Muscle layer of duodenum (tissue), 2 donors: ENCODE measurements around the gene HECW1.

ENCODE experiments used
- H3K27ac ChIP-seq: one replicate; pipeline ENCODE4 v1.7.0; 2013; ENCODE audit warnings: mild to moderate bottlenecking, low read length
- H3K27me3 ChIP-seq: one replicate; pipeline ENCODE4 v1.7.0; 2013; ENCODE audit warnings: low read depth, mild to moderate bottlenecking, control low read depth, low read length
- H3K36me3 ChIP-seq, 2 donors: one replicate each; pipeline ENCODE4 v1.7.0; 2013; ENCODE audit warnings: low read length in 2 of 2, control low read depth in 1 of 2, mild to moderate bottlenecking in 1 of 2; ENCODE audit not compliant: insufficient read depth in 2 of 2, control insufficient read depth in 1 of 2
- H3K4me1 ChIP-seq, 2 donors: one replicate each; pipeline ENCODE4 v1.7.0; 2013; ENCODE audit warnings: low read length in 2 of 2, mild to moderate bottlenecking in 2 of 2, control low read depth in 1 of 2, moderate library complexity in 1 of 2; ENCODE audit not compliant: insufficient read depth in 2 of 2, control insufficient read depth in 1 of 2
- H3K4me3 ChIP-seq, 2 donors: one replicate each; pipeline ENCODE4 v1.7.0; 2013; ENCODE audit warnings: low read length in 2 of 2, low read depth in 1 of 2, mild to moderate bottlenecking in 1 of 2
- H3K9me3 ChIP-seq, 2 donors: one replicate each; pipeline ENCODE4 v1.7.0; 2013; ENCODE audit warnings: low read length in 2 of 2, control low read depth in 1 of 2, mild to moderate bottlenecking in 1 of 2; ENCODE audit not compliant: control insufficient read depth in 1 of 2
- donor health status: healthy.

Gene HECW1

DNA sequence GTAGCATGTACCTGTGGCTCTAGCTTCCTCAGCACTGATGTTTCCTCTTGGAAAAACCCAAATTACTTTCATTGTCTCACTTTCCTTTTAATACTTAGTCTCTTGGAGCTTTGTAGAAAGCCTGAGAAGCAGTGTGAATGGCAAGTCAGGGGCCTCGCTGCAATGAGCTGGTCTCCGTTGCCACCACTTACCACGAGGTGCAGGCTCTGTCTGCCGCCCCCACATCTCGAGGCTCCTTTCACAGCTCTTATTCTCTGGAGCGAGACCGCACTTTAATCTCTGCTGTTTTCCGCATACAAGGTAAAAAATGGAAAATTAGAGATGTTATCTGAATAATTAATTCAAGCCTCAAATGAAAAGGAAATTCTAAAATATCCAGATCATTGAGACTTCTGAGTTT lies 186.2 kb downstream of the HECW1 start:
- H3K27me3 ChIP-seq, result no peaks in the 10 kb centered on the region
- no peaks in the 10 kb centered on the region for H3K36me3 ChIP-seq
- no peak overlapping the region for H3K27ac ChIP-seq
- H3K4me1 ChIP-seq, result peaks cover 0 to 18% of the 10 kb centered on the region in 2 donors
- H3K4me3 ChIP-seq, result no peak overlapping the region
- H3K9me3 ChIP-seq, result no peaks in the 10 kb centered on the region

DNA sequence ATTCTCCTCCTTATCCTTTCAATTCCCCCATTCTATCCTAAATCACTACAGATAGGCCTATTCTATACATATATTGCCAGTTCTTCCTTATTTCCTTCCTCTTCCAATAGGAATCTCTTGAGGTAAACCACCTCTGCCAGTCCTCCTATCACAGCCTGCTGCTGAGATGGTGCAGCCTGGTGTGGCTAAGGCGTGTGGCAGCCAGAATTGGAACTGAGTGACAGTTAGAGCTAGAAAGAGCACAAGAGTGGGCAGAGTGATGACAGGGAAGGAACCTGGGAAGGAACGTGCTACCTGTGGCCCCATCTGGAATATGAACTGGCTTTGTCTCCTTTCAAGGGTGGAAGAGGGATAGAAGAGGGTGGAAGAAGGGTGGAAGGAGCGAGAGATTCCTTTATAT lies 187.7 kb downstream of the HECW1 start:
- H3K36me3 ChIP-seq, result no peaks in the 10 kb centered on the region
- H3K9me3 ChIP-seq, result no peaks in the 10 kb centered on the region
- H3K27ac ChIP-seq, result no peak overlapping the region
- H3K4me3 ChIP-seq, result no peak overlapping the region
- H3K27me3 ChIP-seq, result no peaks in the 10 kb centered on the region
- H3K4me1 ChIP-seq, result peaks cover 0 to 12% of the 10 kb centered on the region in 2 donors

DNA sequence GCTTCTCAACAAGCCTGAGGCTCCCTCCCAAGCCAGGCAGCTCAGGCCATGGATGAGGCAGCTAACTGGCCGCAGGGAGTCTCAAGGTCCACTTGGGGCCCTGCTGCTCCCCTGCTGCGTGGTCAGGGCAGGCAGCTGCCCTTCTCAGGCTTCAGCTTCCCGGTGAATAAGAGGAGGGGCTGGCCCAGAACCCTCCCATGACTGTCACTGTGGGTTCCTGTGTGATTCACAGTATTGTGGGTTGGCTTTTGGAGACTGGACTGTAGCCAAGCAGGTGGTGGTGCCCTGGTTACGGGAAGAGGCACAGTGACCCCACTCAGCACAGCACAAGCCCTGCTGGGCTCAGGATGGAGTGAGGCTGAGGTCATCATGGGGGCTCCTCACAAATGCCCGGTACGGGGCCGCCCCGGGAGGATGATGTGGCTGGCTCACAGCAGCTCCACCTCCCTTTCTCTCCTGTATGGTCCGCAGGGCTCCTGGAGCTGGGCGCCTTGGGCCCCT lies 189.8 kb downstream of the HECW1 start:
- no peaks in the 10 kb centered on the region for H3K36me3 ChIP-seq
- no peaks in the 10 kb centered on the region for H3K9me3 ChIP-seq
- H3K27me3 ChIP-seq, result no peaks in the 10 kb centered on the region
- H3K4me3 ChIP-seq, result no peak overlapping the region
- peaks cover 0 to 3% of the 10 kb centered on the region in 2 donors for H3K4me1 ChIP-seq
- H3K27ac ChIP-seq, result no peak overlapping the region

DNA sequence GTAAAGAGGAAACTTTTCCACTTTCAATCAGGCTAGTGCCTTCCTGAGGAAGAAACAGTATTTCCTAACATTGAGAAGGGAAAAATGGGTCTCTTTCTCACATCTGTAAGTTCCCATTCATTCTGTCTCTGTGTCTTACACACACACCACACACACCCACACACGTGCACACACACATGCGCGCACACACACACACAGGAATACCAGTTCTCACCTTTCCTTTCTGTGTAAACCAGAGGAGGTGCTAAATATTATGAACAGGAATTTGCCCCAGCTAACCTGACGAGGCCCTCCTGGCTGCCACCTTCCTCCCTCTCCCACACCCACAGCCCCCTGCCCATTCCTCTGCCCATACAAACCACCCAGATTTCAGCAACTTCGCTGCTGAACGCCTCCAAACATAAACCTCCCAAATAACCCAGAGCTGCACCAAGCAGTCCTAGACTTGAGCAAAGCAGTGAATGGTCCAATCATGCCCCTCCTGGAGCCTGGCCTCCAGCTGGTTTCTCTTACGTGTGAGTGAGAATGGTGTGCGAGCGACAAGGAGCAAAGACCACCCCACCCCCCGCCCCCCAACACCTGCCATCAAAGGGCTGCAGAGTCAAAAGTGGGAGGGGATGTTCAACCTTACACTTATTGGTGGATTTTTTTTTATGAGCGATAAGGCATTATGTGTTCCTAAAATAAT lies 190.5 kb downstream of the HECW1 start:
- Histone ChIP-seq H3K4me1 (peaks cover 0 to 3% of the 10 kb centered on the region in 2 donors), H3K9me3 (no peaks in the 10 kb centered on the region), H3K36me3 (no peaks in the 10 kb centered on the region), H3K27me3 (no peaks in the 10 kb centered on the region), H3K27ac (no peak overlapping the region), H3K4me3 (no peak overlapping the region)

DNA sequence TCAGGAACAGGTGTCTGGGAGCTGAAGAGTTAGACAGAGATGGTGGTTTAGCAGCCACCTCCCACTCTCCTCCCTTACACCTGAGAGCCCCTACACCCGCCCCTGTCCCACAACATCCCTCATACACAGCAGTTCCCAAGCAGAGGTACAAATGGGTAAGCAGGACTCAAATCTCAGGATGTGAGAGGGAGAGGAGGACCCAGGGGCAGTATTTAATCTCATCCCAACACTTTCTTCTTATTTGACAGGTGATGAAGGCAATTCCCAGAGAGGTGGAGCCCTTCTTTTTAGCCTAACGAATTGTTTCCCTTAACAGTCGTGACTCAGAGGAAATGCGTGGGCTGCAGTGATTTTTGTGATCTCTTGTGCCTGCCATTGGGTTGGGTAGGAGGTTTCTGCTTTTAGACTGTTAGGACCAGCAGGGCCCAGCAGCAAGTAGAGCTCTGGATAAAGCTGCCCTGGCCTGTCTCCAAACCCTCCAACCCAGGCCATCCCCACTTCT lies 191.3 kb downstream of the HECW1 start:
- H3K36me3 ChIP-seq, result no peaks in the 10 kb centered on the region
- H3K4me1 ChIP-seq, result peaks cover 0 to 3% of the 10 kb centered on the region in 2 donors
- no peak overlapping the region for H3K4me3 ChIP-seq
- H3K27ac ChIP-seq, result no peak overlapping the region
- H3K9me3 ChIP-seq, result no peaks in the 10 kb centered on the region
- no peaks in the 10 kb centered on the region for H3K27me3 ChIP-seq

DNA sequence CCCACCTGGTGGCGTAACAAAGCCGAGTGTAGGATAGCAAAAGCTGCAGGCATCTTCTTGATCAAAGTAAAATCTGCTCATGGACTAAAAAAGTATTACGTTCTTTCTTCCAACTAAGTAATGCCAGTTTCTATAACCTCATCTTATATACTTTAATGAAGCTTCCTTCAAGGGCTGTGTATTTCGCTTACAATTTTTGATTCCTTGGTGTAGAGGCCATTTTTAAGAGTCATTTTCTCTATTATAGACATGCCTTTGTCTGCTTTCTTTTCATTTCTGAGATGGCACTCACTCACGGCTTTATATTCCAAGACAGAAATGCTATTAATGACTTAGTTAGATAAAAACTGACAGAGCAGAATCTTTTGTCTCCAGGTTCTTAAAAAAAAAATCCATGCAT lies 194.0 kb downstream of the HECW1 start:
- no peaks in the 10 kb centered on the region for H3K27me3 ChIP-seq
- H3K4me1 ChIP-seq, result peaks cover 0 to 3% of the 10 kb centered on the region in 2 donors
- H3K36me3 ChIP-seq, result no peaks in the 10 kb centered on the region
- H3K4me3 ChIP-seq, result no peak overlapping the region
- H3K27ac ChIP-seq, result no peak overlapping the region
- no peaks in the 10 kb centered on the region for H3K9me3 ChIP-seq

DNA sequence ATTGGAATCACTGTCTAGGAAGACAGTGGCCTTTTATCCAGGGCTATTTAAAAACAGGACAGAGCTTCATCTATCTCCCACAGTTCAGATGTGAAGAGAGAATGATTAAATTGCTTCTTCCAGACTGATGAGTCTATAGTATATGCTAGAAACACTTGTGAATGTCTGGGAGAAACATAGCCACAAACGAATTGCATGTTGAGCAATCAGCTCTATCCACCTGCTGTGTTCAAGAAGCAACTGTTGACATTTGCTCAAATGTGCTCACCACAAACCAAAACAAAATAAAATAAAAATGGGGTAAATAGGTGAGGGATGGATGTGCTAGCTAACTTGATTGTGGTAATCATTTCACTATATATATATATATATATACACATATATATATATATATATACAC lies 195.1 kb downstream of the HECW1 start:
- no peaks in the 10 kb centered on the region for H3K36me3 ChIP-seq

DNA sequence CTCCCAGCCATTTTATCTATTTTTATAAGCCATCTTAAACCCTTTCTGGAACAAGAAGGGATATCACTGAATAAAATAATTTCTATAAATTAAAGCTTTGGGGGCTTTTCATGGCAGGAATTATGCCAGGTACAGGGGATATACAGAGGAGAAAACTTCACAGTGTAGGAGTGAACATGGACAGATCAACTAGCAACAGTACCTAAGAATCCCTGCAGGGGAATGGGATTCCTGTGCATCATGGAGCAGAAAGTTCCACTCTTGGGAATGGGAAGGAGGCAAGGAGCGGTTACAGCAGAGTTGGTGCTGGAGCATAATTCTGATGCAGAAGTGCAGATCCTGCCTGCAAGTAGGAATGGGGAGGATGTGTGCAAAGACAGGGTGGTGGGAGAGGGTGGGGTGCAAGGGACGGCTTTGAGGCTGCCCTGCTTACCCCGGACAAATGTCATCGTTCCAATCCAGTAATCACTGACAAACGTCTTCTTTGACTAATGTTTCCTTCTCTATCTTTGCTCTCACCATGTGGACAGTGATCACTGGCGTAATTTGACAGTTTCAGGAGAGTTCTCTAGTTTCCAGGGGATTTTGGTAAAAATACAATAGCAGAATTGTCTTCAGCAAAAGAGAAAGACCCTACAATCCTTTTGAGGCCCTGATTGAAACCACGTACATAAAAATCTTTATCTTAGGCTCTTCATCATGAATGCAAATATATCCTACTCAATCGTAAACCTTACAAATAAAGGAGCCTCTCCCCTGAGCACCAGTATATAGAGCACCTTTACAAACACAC lies 196.7 kb downstream of the HECW1 start:
- H3K36me3 ChIP-seq, result no peaks in the 10 kb centered on the region
- no peaks in the 10 kb centered on the region for H3K9me3 ChIP-seq
- no peaks in the 10 kb centered on the region for H3K27me3 ChIP-seq

More for the DNA sequence above, 195.1 kb downstream of the HECW1 start:
- Histone ChIP-seq H3K27ac (no peak overlapping the region), H3K9me3 (no peaks in the 10 kb centered on the region), H3K4me3 (no peak overlapping the region), H3K27me3 (no peaks in the 10 kb centered on the region), H3K4me1 (peaks cover 0 to 3% of the 10 kb centered on the region in 2 donors)

DNA sequence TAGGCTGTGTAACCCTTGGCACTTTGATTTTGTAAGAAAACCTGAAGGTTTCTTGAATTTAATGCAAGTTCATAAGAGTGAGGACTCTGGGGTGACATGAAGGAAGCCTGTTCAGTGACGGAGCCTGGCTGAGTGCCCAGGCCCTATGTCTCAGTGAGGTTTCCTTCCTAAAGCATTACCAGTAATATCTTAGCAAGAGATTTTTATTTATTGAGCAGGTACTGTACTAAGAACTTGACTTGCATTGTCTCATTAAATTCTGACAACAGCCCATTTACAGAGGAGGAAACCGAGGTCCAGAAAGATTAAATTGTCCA lies 197.2 kb downstream of the HECW1 start:
- no peak overlapping the region for H3K4me3 ChIP-seq
- H3K27me3 ChIP-seq, result no peaks in the 10 kb centered on the region
- H3K4me1 ChIP-seq, result no peaks in the 10 kb centered on the region
- no peak overlapping the region for H3K27ac ChIP-seq
- no peaks in the 10 kb centered on the region for H3K36me3 ChIP-seq
- no peaks in the 10 kb centered on the region for H3K9me3 ChIP-seq

More for the DNA sequence above, 196.7 kb downstream of the HECW1 start:
- no peak overlapping the region for H3K4me3 ChIP-seq
- H3K27ac ChIP-seq, result no peak overlapping the region
- no peaks in the 10 kb centered on the region for H3K4me1 ChIP-seq

DNA sequence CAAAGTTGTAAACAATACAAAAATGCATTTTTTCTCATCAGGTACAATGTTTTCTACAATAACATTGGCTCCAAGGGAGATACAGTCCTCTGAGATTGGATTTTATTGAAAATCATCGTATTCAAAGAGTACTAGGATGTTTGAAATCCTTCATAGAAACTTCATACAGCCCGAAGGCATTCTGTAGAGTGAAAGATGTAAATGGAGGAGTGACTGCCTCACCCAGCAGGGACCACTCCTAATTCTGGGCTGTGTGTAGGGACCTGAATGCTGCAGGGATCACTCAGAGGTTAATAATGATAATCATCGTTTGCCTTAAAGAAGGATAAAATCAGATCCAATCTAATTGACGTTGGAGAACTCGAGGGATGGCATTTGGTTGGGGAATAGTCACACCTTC lies 198.6 kb downstream of the HECW1 start:
- Histone ChIP-seq H3K27me3 (no peaks in the 10 kb centered on the region), H3K36me3 (no peaks in the 10 kb centered on the region), H3K27ac (no peak overlapping the region), H3K9me3 (no peaks in the 10 kb centered on the region), H3K4me3 (no peak overlapping the region), H3K4me1 (no peaks in the 10 kb centered on the region)

DNA sequence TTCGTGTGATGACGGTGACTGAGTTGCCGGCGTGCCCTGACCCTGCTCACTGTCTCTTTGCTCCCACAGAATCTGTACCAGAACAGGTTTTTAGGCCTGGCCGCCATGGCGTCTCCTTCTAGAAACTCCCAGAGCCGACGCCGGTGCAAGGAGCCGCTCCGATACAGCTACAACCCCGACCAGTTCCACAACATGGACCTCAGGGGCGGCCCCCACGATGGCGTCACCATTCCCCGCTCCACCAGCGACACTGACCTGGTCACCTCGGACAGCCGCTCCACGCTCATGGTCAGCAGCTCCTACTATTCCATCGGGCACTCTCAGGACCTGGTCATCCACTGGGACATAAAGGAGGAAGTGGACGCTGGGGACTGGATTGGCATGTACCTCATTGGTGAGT lies 199.2 kb downstream of the HECW1 start:
- Histone ChIP-seq H3K9me3 (no peaks in the 10 kb centered on the region), H3K27ac (no peak overlapping the region), H3K4me1 (no peaks in the 10 kb centered on the region), H3K27me3 (no peaks in the 10 kb centered on the region), H3K36me3 (no peaks in the 10 kb centered on the region), H3K4me3 (no peak overlapping the region)
